Measurements from ENCODE around the gene ARID1B. TPM values are rescaled to one million over a fixed set of nuclear protein-coding genes. Genes with fewer than 3 reads are reported as not detected.

Gene ARID1B
- total and polyA plus RNA-seq, 2 donors (not counting 1 experiment from before 2014, with no cell fraction given), result 47.2 to 280 TPM

DNA sequence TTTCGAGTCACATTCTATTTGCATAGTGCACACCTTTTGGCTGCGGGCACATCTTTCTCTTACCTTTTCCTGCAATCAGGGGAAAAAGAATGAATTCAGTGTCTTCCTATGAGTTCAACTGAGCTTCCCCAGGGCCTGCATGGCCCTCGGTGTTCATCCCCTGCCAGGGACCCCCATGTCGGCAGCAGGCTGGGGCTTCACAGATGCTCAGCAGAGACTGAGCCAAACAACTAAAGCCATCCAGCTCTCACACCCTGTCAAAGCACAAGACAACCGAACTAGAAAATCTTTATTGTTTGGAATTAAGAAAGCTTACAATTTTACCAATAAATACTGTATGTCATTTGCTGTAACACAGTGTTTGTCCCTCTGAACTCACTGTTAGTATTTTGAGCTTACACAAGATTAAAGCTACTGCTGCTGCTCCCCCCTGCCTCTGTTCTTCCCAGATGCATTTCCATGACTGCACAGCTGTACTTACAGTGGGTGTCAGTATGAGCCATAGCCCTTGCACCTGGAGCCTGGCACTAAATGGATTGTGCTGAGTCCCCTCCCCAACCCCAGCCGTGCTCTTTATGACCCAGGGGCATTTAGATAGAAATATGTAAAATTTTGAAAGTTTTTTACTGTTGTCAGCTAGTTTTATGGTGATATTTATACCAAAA, 340.4 kb downstream of the ARID1B start:
- peaks cover 10% of the 10 kb centered on the region for H3K4me1 Mint-ChIP-seq
- H3K4me3 Mint-ChIP-seq, result no peak overlapping the region
- no peaks in the 10 kb centered on the region for H3K9me3 ChIP-seq (ENCODE audit: control extremely low read depth in 1 of 3, control insufficient read depth in 2 of 3, insufficient read depth in 1 of 3, low read length in 2 of 3)
- intact Hi-C loops (cut with micrococcal nuclease), result no loop called here
- no peak overlapping the region for H3K9ac ChIP-seq (ENCODE audit: low read length)
- H3K27me3 ChIP-seq (replicated peaks in 1 of 4; ENCODE audit: control extremely low read depth in 1 of 4, control insufficient read depth in 3 of 4, insufficient read depth in 4 of 4, low read length in 3 of 4), result no peaks in the 10 kb centered on the region
- ChIA-PET POLR2A (no interaction called here), CTCF (interaction anchor here (0.9 kb wide), 1 partner anchor 13 kb away, joined by 3 read pairs; no protein-coding TSS in a partner anchor)
- H3K27me3 Mint-ChIP-seq, result no peaks in the 10 kb centered on the region
- no peak for DNase-seq
- H3K79me2 ChIP-seq (ENCODE audit: control insufficient read depth, insufficient read depth, low read length), result peaks cover 15% of the 10 kb centered on the region
- H3K27ac Mint-ChIP-seq, result no peak overlapping the region
- 100% methylated on average over 2 of the region's 6 CpGs for WGBS (ENCODE audit: insufficient coverage)
- H3K27ac ChIP-seq (ENCODE audit: low read length in 2 of 2), result no peak overlapping the region
- peaks cover 16% of the 10 kb centered on the region for H4K20me1 ChIP-seq (ENCODE audit: control insufficient read depth, insufficient read depth, low read length, poor library complexity, severe bottlenecking)
- no peak overlapping the region for H3K4me2 ChIP-seq (replicated peaks; ENCODE audit: low read depth, low read length, poor library complexity, severe bottlenecking)
- no peaks in the 10 kb centered on the region for H3K9me3 Mint-ChIP-seq (ENCODE audit: insufficient read depth)
- ATAC-seq (ENCODE audit: low read depth), result no peak
- peaks cover 3 to 58% of the 10 kb centered on the region in 2 experiments for H3K36me3 ChIP-seq (replicated peaks in 1 of 2; ENCODE audit: control extremely low read depth in 1 of 2, control insufficient read depth in 1 of 2, extremely low read depth in 1 of 2, insufficient read depth in 2 of 2, low read length in 1 of 2)
- H3K4me1 ChIP-seq (ENCODE audit: control insufficient read depth in 2 of 2, insufficient read depth in 2 of 2, low read length in 2 of 2), result no peaks in the 10 kb centered on the region
- no peak overlapping the region for H3K4me3 ChIP-seq (ENCODE audit: control extremely low read depth in 1 of 5, extremely low read depth in 1 of 5, insufficient read depth in 1 of 5, low read depth in 2 of 5, low read length in 4 of 5)
- no peak for TF ChIP-seq EZH2 (IDR thresholded peaks at IDR 0.05; ENCODE audit: borderline replicate concordance, insufficient read depth, low read depth, low read length, poor library complexity, severe bottlenecking)
- TF ChIP-seq, protein P1, sequence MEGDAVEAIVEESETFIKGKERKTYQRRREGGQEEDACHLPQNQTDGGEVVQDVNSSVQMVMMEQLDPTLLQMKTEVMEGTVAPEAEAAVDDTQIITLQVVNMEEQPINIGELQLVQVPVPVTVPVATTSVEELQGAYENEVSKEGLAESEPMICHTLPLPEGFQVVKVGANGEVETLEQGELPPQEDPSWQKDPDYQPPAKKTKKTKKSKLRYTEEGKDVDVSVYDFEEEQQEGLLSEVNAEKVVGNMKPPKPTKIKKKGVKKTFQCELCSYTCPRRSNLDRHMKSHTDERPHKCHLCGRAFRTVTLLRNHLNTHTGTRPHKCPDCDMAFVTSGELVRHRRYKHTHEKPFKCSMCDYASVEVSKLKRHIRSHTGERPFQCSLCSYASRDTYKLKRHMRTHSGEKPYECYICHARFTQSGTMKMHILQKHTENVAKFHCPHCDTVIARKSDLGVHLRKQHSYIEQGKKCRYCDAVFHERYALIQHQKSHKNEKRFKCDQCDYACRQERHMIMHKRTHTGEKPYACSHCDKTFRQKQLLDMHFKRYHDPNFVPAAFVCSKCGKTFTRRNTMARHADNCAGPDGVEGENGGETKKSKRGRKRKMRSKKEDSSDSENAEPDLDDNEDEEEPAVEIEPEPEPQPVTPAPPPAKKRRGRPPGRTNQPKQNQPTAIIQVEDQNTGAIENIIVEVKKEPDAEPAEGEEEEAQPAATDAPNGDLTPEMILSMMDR (IDR thresholded peaks at IDR 0.05), result no peak
- H2AFZ ChIP-seq (ENCODE audit: insufficient read depth, low read depth, low read length, poor library complexity, severe bottlenecking), result no peak overlapping the region

DNA sequence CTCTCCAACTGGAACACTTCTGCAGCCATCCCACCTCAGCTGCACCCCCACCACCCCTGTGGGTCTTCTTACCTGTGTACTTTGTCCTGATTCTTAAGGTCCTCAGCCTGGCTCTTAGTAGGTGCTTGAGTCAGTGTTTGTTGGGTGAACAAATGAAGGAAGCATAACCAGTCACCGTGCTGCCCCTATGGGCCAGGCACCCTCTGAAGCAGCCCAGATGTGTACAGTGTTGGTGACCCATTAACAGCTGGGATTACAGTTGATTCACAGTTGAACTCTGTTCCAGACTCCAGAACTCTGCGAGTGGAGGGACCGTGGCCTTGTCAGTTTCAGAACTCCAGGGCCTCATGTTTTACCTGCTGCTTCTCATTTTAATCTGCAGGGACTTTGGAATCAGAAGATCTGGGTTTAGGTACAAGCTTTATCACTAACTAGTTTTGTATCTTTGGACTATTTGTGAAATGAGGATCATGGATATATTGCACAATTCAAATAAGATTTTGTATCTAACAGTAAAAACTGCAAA, 342.4 kb downstream of the ARID1B start:
- Mint-ChIP-seq H3K4me1 (peaks cover 10% of the 10 kb centered on the region), H3K27me3 (no peaks in the 10 kb centered on the region), H3K4me3 (no peak overlapping the region), H3K9me3 (ENCODE audit: insufficient read depth) (no peaks in the 10 kb centered on the region), H3K27ac (peak overlapping the region; percentile 47)
- POLR2A ChIA-PET, result no interaction called here
- H3K27me3 ChIP-seq (replicated peaks in 1 of 4; ENCODE audit: control extremely low read depth in 1 of 4, control insufficient read depth in 3 of 4, insufficient read depth in 4 of 4, low read length in 3 of 4), result no peaks in the 10 kb centered on the region
- peaks cover 24% of the 10 kb centered on the region for H4K20me1 ChIP-seq (ENCODE audit: control insufficient read depth, insufficient read depth, low read length, poor library complexity, severe bottlenecking)
- H3K79me2 ChIP-seq (ENCODE audit: control insufficient read depth, insufficient read depth, low read length), result peaks cover 30% of the 10 kb centered on the region
- H3K4me1 ChIP-seq (ENCODE audit: control insufficient read depth in 2 of 2, insufficient read depth in 2 of 2, low read length in 2 of 2), result no peaks in the 10 kb centered on the region
- WGBS (ENCODE audit: insufficient coverage), result 97% methylated on average over 3 of the region's 3 CpGs
- no peak overlapping the region for H3K27ac ChIP-seq (ENCODE audit: low read length in 2 of 2)
- no peak overlapping the region for H2AFZ ChIP-seq (ENCODE audit: insufficient read depth, low read depth, low read length, poor library complexity, severe bottlenecking)
- TF ChIP-seq, protein P1 (IDR thresholded peaks at IDR 0.05), result no peak
- TF ChIP-seq EZH2 (IDR thresholded peaks at IDR 0.05; ENCODE audit: borderline replicate concordance, insufficient read depth, low read depth, low read length, poor library complexity, severe bottlenecking), result no peak
- H3K36me3 ChIP-seq (replicated peaks in 1 of 2; ENCODE audit: control extremely low read depth in 1 of 2, control insufficient read depth in 1 of 2, extremely low read depth in 1 of 2, insufficient read depth in 2 of 2, low read length in 1 of 2), result peaks cover 9 to 58% of the 10 kb centered on the region in 2 experiments
- no peak for DNase-seq
- no peak overlapping the region for H3K4me2 ChIP-seq (replicated peaks; ENCODE audit: low read depth, low read length, poor library complexity, severe bottlenecking)
- H3K4me3 ChIP-seq (ENCODE audit: control extremely low read depth in 1 of 5, extremely low read depth in 1 of 5, insufficient read depth in 1 of 5, low read depth in 2 of 5, low read length in 4 of 5), result no peak overlapping the region
- H3K9me3 ChIP-seq (ENCODE audit: control extremely low read depth in 1 of 3, control insufficient read depth in 2 of 3, insufficient read depth in 1 of 3, low read length in 2 of 3), result no peaks in the 10 kb centered on the region
- no peak overlapping the region for H3K9ac ChIP-seq (ENCODE audit: low read length)
- CTCF ChIA-PET, result no interaction called here
- intact Hi-C loops (cut with micrococcal nuclease), result no loop called here
- ATAC-seq (ENCODE audit: low read depth), result no peak
